HG02938 (cell line): ENCODE measurements around the gene C7.
"Not testable (repeated sequence)": the region's sequence is repeated elsewhere in the genome, so short reads cannot be mapped to it uniquely, and the experiment has no call there.

Source experiments
- ATAC-seq: cut with Tn5 transposase; IDR thresholded peaks from one replicate; pipeline ENCODE4 v1.9.1; 2021; ENCODE audit warnings: mild to moderate bottlenecking, moderate library complexity; ENCODE audit not compliant: unreplicated experiment

Gene C7

DNA sequence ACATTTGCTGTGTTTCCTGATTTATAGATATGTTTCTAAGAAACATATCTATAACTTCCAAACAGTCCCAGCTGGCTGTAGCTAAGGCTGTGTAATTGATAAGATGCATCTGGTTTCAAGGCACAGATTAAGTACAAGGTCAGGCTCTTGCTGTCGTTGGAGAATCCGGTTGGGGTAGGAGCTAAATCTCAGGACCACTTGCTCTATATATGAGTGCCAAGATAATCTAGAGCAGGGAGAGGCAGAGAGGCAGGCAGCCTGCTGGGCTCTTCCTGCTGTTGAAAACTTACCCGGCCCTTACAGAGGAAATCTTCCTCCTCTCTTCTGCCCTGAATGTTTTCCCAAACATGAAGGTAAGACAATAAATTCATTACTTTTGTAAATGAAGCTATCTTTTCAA, at the start of gene C7:
C7 (plus strand) TSS at position 234 of the 400 bp plus-strand sequence; CDS start at position 348, 114 bp downstream.
- no peak for ATAC-seq

DNA sequence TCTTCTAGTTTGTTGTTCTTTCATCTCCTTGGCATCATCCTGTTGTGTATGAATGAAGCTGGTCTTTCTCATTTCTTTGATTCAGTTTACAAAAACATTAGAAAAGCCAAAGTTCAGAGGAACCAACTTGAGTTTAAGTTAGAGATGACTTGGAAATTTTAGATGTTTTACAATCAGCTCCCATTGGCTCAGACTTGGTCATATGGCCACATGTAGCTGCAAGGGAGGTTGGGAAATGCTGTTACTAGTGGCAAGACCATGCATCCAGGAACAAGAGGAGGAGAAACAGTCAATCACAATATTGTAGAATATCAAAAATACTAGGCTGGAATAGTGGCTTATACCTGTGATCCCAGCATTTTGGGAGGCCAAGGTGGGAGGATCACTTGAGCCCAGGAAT, 48.6 kb upstream of the C7 start:
- no peak for ATAC-seq

DNA sequence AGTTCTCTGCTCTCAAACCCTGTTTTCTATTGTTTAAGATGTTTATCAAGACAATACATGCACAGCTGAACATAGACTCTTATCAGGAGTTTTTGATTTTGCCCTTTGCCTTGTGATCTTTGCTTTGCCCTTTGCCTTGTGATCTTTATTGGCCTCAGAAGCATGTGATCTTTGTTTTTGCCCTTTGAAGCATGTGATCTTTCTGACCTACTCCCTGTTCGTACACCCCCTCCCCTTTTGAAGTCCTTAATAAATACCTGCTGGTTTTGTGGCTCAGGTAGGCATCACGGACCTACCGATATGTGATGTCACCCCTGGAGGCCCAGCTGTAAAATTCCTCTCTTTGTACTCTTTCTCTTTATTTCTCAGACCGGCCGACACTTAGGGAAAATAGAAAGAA, 44.3 kb upstream of the C7 start:
- not testable (repeated sequence) for ATAC-seq

DNA sequence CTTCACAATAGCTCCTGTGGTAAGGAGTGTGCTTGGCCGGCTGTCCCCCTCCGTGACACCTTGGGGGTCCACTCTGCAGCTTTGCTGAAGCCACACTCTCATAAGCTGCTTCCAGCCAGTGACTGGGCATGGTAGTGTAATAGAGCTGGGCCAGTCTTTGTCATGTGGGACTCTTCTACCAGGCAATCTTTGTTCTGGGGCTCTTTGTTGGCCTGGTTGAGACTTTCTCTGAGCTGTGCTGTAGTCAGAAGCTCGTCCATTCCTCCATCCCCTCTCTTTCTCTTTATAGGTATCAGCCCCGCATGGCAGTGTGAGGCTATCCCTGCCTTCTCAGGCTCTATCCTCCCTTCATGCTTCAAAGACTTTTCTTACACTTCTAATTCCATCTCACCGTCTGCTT, 42.5 kb upstream of the C7 start:
- no peak for ATAC-seq

DNA sequence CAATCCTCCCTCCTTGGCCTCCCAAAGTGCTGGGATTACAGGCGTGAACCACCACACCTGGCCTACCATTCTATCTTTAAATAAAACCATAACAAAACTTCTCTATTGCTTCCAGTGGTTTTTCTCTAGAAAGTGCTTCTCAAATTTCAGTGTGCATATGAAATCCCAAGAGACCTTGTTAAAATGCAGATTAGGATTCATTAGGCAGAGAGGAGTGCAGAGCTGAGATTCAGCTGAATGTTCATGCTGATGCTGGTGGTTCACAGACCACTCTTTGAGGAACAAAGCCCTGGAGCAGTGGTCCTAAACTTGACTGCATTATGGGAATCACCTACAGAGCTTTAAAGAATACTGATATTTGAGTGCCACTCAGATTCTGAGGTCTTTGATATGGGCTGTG, 39.9 kb upstream of the C7 start:
- ATAC-seq: no peak

DNA sequence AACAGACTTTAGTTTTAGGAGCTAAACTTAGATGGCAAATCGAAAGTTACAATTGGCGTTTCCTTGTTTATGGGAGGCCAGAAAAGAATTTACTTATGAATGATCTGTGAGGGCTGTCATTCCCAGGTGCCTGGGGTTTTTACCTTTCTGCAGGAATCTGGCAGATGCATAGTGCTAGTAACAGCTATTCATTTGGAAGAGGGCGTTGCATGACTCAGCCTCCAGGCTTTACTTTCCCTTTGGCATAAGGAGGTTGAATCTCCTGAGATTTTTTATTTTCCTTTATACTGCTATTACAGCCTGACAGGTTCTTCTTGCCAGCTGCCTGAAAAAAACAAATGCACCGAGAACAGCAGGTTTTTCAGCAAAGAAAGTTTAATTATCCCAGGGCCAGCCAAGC, 38.1 kb upstream of the C7 start:
- ATAC-seq: no peak

DNA sequence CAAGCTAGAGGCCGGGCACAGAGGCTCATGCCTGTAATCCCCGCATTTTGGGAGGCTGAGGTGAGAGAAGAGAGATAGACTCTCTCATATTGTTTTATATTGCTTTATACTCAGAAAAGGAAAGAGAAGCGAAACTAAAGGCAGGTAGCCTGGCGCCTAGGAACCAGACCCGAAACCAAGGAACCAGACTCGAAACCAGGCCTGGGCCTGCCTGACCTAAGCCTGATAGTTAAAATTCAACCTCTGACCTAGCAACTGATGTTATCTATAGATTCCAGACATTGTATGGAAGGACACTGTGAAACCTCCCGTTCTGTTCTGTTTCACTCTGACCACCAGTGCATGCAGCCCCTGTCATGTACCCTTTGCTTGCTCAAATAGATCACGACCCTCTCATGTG, 37.0 kb upstream of the C7 start:
- ATAC-seq: not testable (repeated sequence)

DNA sequence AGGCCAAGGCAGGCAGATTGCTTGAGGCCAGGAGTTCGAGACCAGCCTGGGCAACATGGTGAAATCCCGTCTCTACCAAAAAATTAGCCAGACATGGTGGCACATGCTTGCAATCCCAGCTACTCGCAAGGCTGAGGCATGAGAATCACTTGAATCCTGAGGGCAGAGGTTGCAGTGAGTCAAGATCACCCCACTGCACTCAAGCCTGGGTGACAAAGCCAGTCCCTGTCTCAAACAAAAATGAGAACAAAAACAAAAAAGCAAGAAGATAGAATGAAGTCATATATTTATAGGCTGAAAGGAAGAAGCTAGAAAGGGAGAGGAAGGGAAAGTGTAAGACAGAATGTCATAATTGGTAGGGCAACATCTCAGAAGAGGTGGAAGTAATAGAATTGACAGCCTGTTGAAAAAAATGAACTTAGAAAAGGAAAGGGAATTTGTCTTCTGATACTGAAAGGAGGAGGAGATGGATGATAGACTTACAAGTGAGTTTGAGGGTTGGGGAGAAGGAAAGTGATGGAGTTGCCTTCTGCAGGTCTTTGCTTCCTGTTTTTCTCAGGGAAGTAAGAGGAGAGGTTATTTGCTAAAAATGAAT, 35.9 kb upstream of the C7 start:
- ATAC-seq: no peak

DNA sequence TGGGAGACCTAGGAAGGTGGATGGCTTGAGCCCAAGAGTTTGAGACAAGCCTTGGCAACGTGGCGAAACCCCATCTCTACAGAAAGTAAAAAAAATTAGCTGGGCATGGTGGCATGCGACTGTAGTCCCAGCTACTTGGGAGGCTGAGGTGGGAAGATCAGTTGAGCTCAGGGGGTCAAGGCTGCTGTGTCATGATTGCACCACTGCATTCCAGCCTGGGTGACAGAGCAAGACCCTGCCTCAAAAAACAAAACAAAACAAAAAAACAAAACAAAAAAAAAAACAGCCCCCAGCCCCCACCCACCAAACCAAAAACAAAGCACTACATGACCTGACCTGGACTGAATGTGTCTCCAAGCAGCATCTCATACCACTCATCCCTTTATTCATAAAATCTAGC, 33.3 kb upstream of the C7 start:
- no peak for ATAC-seq

DNA sequence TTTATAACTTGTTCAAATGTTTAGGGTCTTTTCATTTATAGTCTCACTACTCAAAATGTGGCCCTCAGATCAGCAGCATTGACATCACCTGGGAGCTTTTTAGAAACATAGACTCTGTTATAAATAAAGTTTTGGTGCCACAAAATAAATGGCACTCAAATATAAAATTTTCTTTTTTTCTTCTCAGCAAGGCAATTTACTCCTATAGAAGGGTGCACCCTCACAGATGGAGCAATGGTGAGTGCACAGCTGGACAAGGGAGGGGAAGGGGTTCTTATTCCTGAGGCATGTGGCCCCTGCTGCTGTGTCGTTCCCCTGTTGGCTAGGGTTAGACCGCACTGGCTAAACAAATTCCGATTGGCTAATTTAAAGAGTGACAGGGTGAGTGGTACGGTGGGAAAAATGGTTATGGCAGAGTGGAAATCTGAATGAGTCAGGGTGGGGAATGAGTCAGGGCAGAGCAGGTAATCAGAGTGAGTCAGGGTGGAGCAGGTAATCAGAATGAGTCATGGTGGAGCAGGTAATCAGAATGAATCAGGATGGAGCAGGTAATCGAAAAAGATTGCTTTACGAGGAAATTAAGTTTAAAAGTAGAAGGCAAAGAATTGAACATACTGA, 31.8 kb upstream of the C7 start:
- no peak for ATAC-seq

DNA sequence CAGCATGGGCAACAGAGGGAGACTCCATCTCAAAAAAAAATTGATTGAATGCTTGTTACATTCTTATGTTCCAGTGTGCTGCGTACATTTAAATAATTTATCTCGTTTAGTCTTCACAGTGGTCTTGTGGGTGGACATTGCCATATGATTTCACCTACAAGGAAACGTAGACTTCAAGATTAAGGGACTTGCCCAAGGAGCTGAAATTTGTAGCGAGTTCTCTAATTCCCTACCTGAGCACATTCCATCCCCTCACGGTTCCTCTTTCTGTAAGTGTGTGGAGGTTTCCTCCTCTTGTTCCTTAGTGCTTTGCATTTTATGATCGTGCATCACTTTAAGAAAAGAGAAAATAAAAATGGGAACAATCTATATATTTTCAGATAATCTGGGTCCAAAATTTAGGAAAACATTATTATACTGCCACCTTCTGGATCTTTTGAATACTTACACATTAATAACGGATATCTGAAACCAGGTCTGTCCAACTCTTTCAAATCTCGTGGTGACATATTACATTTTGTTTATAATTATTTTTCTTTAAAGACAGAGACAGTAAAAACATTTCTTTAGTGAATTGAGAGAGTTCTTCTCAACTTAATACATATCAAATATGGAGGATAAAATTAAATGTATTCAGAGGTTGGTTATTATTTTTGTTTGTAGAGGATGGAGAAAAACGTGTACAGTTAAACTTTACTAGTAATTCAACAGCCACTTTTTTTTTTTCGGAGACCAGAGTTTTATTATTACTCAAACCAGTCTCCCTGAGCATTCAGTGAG, 29.9 kb upstream of the C7 start:
- no peak for ATAC-seq

DNA sequence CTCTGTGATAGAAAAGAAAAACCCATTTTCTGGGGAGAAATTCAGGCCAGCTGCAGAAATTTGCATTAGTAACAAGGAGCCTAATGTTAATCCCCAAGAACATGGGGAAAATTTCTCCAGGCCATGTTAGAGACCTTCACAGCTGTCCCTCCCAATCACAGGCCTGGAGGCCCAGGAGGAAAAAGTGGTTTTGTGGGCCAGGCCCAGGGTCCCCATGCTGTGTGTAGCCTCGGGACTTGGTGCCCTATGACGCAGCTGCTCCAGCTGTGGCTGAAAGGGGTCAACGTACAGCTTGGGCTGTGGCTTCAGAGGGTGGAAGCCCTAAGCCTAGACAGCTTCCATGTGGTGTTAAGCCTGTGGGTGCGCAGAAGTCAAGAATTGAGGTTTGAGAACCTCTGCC, 27.0 kb upstream of the C7 start:
- no peak for ATAC-seq

DNA sequence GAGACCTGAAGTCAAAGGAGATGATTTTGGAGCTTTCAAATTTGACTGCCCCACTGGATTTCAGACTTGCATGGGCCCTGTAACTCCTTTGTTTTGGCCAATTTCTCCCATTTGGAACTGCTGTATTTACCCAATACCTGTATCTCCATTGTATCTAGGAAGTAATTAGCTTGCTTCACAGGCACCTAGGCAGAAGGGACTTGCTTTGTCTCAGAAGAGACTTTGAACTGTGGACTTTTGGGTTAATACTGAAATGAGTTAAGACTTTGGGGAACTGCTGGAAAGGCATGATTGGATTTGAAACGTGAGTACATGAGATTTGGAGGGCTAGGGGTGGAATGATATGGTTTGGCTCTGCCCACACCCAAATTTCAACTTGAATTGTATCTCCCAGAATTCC, 26.2 kb upstream of the C7 start:
- not testable (repeated sequence) for ATAC-seq

DNA sequence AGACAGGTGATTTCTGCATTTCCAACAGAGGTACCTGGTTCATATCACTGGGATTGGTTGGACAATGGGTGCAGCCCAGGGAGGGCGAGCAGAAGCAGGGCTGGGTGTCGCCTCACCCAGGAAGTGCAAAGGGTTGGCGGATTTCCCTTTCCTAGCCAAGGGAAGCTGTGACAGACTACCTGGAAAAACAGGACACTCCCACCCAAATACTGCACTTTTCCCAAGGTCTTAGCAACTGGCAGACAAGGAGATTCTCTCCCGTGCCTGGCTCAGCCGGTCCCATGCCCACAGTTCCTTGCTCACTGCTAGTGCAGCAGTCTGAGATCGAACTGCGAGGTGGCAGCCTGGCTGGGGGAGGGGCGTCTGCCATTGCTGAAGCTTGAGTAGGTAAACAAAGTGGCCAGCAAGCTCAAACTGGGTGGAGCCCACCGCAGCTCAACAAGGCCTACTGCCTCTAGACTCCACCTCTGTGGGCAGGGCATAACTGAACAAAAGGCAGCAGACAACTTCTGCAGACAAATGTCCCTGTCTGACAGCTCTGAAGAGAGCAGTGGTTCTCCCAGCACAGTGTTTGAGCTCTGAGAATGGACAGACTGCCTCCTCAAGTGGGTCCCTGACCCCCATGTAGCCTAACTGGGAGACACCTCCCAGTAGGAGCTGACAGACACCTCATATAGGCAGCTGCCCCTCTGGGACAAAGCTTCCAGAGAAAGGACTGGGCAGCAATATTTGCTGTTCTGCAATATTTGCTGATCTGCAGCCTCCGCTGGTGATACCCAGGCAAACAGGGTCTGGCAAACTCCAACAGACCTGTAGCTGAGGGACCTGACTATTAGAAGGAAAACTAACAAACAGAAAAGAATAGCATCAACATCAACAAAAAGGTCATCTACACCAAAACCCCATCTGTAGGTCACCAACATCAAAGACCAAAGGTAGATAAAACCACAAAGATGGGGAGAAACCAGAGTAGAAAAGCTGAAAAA, 13.6 kb upstream of the C7 start:
- ATAC-seq: not testable (repeated sequence)

DNA sequence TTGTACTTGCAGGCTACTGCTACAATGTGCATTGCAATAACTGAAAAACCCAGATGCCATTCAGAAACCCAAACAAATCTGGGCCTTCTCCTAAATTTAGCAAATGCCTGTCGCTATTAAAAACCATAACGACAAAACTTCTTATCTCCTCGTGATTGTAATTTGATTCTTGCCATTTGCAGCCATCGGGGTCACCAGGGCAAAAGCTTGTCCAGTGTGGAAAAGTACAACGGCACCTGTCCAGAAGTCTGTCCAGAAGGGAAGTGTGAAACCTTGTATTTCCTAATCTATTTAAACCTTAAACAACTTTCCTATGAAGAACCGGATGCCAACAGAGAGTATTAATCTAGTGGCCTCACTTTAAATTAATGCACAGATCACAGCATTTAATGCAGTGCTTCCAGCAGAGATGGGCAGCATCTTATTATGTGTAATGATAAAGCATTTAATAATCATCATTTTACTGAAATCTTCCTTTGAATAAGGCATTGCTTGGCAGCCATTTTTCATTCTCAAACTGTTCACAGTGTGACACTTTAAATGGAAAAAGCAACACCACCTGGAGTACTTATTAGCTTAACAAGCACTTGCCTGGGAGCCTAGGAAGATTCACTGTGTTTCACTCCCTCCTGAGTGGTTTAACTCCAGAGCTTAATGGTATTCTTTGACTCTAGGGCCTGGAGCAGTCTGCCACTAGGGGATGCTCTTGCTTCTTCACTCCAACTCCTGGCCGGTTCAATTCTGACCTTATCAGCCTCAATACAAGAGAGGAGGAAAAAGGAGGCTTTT, 4.9 kb upstream of the C7 start:
- peak; percentile 88 for ATAC-seq

DNA sequence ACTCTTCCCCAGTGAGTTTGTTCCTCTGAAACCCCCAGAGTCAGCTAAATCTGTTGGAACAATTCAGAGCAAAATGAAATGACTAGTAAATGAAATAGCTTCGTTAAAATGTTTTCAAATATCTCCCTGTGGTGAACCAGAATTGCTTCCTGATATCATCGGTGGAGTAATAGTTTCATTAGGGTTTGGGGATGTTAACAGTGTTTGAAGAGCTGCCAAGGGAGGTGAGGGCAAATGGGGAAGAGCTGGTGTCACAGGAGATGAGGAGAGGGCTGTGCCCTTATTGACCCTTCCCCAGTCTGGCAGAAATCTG, 4.3 kb upstream of the C7 start:
- no peak for ATAC-seq

DNA sequence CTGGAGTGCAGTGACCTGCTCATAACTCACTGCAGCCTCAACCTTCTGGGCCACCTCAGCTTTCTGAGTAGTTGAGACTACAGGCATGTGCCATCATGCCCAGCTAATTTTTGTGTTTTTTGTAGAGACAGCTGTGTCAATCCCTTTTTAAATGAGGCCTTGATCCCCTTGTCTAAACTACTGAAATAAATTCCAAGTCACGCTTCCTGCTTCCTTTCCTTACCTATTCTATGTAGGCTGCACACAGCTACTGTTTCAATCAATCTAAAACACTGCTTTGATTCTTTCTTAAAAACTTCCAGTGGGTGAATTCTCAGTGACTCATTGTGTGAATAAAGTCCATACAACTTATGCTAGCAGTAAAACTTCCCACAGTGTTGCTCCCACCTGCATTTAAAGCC, 2.9 kb upstream of the C7 start:
- ATAC-seq: no peak

DNA sequence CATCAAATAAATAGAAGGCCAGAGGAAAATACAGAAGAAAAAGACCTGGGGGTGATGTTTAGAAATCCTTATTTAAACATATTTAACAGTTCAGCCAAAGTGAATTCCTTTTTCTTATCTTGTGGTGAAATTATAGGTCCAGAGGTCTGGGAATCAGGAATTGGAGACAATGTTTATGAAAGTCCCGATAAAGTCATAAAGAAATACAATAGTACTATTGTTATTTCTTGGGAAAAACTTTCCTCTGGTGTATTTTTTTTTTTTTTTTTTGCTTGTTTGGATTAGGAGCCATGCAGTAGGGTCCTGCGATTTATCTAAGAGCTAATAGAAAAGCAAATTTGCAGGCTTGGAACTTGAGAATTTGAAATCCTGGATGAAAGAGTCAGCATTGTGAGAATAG, 426 bp downstream of the C7 start:
- ATAC-seq: no peak

DNA sequence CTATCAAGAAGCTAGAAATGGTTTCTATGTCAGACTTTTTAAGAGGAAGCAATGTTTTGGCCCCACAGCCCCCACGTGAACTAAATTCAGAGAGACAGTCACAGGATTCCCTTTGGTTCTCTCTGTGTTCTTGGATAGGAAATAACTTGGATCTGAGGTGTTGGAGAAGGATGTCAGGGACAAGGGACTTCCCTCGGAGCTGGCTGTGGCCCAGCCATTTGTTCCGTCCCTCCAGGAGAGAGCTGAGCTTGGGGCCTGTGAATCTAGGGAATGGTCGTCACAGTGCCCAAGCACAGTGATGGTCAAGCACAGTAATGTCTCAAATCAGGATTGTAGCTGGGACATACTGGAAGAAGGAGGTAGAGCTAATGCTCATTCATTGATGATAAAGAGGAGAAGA, 2.0 kb downstream of the C7 start:
- no peak for ATAC-seq

DNA sequence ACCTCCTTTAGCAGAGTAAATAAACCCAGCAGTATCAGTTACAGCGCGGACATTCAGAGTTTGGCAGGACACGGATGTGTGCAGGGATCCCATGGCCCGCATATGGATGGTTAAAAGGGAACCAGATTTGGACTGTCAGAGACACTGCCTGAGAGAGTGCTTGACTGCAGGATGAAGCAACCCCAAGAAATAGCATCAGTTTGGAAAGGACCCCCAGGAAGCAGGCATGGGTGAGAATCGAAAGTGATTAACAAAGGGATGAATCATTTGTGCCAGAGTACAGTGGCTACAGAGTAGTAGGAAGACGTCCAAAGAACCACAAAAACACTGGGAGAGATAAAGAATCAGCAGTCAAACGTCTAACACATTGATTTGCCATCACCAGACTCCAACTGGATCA, 5.5 kb downstream of the C7 start:
- no peak for ATAC-seq
